OCI-LY3 (cell line): ENCODE results near the gene NKD2.

Experiments
- H2AFZ ChIP-seq: fragments of 200-600, 300-600 bp; shearing (Covaris generic); 2 replicates; pipeline ENCODE4 v1.6.0; 2014; ENCODE audit warnings: antibody characterized with exemption, low read depth, low read length
- H3K27ac ChIP-seq: fragments of 200-600, 300-600 bp; sonication (generic); 2 replicates; pipeline ENCODE4 v1.5.1; 2014; ENCODE audit warnings: mild to moderate bottlenecking, low read length, moderate library complexity, mixed read lengths
- H3K27me3 ChIP-seq: fragments of 200-600, 300-600 bp; sonication (generic); 2 replicates; pipeline ENCODE4 v1.6.1; 2014; ENCODE audit warnings: low read depth, low read length, mixed read lengths
- H3K36me3 ChIP-seq: fragments of 200-600, 300-600 bp; sonication (generic); replicated peaks from 2 replicates; pipeline ENCODE3; 2014; ENCODE audit warnings: low read depth, low read length, mixed read lengths
- H3K4me1 ChIP-seq: fragments of 300-600, 200-600 bp; sonication (generic); 2 replicates; pipeline ENCODE4 v1.6.1; 2014; ENCODE audit warnings: low read length, mixed read lengths
- H3K4me2 ChIP-seq: fragments of 200-600, 300-600 bp; sonication (generic); 2 replicates; pipeline ENCODE4 v1.6.1; 2014; ENCODE audit warnings: low read length, mixed read lengths
- H3K4me3 ChIP-seq: fragments of 300-600, 200-600 bp; sonication (generic); 2 replicates; pipeline ENCODE4 v1.5.1; 2014; ENCODE audit warnings: antibody characterized with exemption, mild to moderate bottlenecking, low read length, moderate library complexity
- H3K79me2 ChIP-seq: fragments of 300-600, 200-600 bp; shearing (Covaris generic); 2 replicates; pipeline ENCODE4 v1.6.1; 2014; ENCODE audit warnings: mild to moderate bottlenecking, low read length, mixed read lengths
- H3K9ac ChIP-seq: fragments of 300-600, 200-600 bp; shearing (Covaris generic); 2 replicates; pipeline ENCODE4 v1.6.0; 2014; ENCODE audit warnings: mild to moderate bottlenecking, low read length, moderate library complexity
- H3K9me3 ChIP-seq: fragments of 200-600, 300-600 bp; shearing (Covaris generic); 2 replicates; pipeline ENCODE4 v1.6.1; 2014; ENCODE audit warnings: low read length, mixed read lengths; ENCODE audit not compliant: insufficient read depth
- H4K20me1 ChIP-seq: fragments of 200-600, 300-600 bp; sonication (generic); 2 replicates; pipeline ENCODE4 v1.6.1; 2016; ENCODE audit warnings: low read length, mixed read lengths; ENCODE audit not compliant: insufficient read depth
- CTCF ChIP-seq: fragments of 200-600, 300-600 bp; sonication (generic); IDR thresholded peaks from 2 replicates; pipeline ENCODE4 v1.5.1; 2014; ENCODE audit warnings: antibody characterized with exemption, low read length, low read depth
- EZH2phosphoT487 ChIP-seq: fragments of 200-600 bp; shearing (Covaris generic); IDR thresholded peaks from 2 replicates; pipeline ENCODE4 v1.6.1; 2018; ENCODE audit warnings: antibody characterized with exemption, mixed run types, low read depth

NKD2 gene

GRCh38 chr5:1074816-1075554 lies 66.4 kb downstream of the NKD2 start:
- H3K27me3 ChIP-seq: no peaks in the 10 kb centered on the region
- H3K36me3 ChIP-seq: no peaks in the 10 kb centered on the region
- no peaks in the 10 kb centered on the region for H3K4me1 ChIP-seq
- H3K79me2 ChIP-seq: no peaks in the 10 kb centered on the region
- no peak overlapping the region for H3K4me3 ChIP-seq
- H3K9me3 ChIP-seq: no peaks in the 10 kb centered on the region
- H4K20me1 ChIP-seq: no peaks in the 10 kb centered on the region
- no peak overlapping the region for H3K9ac ChIP-seq
- TF ChIP-seq EZH2phosphoT487 (no peak), CTCF (no peak)
- no peak overlapping the region for H3K27ac ChIP-seq
- no peak overlapping the region for H2AFZ ChIP-seq
- no peak overlapping the region for H3K4me2 ChIP-seq

DNA sequence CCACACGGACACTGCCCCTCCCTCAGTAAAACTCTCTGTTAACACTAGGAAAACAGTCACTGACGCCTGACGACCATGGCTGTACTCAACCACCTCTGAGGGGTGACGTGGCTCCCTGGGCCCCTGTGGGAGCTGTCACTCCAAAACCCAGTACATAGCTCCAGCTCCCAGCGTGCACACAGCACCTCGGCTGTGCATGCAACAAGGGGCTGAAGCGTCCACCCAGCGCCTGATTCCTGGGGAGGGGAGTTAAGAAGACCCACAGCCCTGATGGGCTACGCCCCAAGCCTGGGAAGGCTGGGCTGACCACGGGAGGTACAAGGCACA lies 66.9 kb downstream of the NKD2 start:
- Histone ChIP-seq H3K4me3 (no peak overlapping the region), H3K27me3 (no peaks in the 10 kb centered on the region), H3K79me2 (no peaks in the 10 kb centered on the region), H3K4me2 (no peak overlapping the region), H3K9me3 (no peaks in the 10 kb centered on the region), H3K4me1 (no peaks in the 10 kb centered on the region), H3K27ac (no peak overlapping the region), H3K9ac (no peak overlapping the region), H4K20me1 (no peaks in the 10 kb centered on the region), H3K36me3 (no peaks in the 10 kb centered on the region), H2AFZ (no peak overlapping the region)
- TF ChIP-seq EZH2phosphoT487: no peak
- no peak for TF ChIP-seq CTCF

GRCh38 chr5:1075931-1076330 lies 67.3 kb downstream of the NKD2 start:
- Histone ChIP-seq H3K9ac (no peak overlapping the region), H3K4me2 (no peak overlapping the region), H3K4me3 (no peak overlapping the region), H3K36me3 (no peaks in the 10 kb centered on the region), H2AFZ (no peak overlapping the region), H3K9me3 (no peaks in the 10 kb centered on the region), H3K4me1 (no peaks in the 10 kb centered on the region), H4K20me1 (no peaks in the 10 kb centered on the region), H3K79me2 (no peaks in the 10 kb centered on the region), H3K27ac (no peak overlapping the region), H3K27me3 (no peaks in the 10 kb centered on the region)
- TF ChIP-seq CTCF (no peak), EZH2phosphoT487 (no peak)

- H3K36me3 ChIP-seq: no peaks in the 10 kb centered on the region
- H2AFZ ChIP-seq: no peak overlapping the region
- H3K9ac ChIP-seq: no peak overlapping the region
- no peaks in the 10 kb centered on the region for H3K27me3 ChIP-seq
- H3K9me3 ChIP-seq: no peaks in the 10 kb centered on the region
- no peaks in the 10 kb centered on the region for H4K20me1 ChIP-seq
- TF ChIP-seq CTCF (no peak), EZH2phosphoT487 (no peak)
- H3K27ac ChIP-seq: no peak overlapping the region
- no peak overlapping the region for H3K4me2 ChIP-seq
- no peaks in the 10 kb centered on the region for H3K4me1 ChIP-seq
- H3K4me3 ChIP-seq: no peak overlapping the region
- no peaks in the 10 kb centered on the region for H3K79me2 ChIP-seq
These were observed 67.8 kb downstream of the NKD2 start for GRCh38 chr5:1076406-1076805.
